ENCODE measurements around the gene FARS2. TPM values are rescaled to one million over a fixed set of nuclear protein-coding genes. Genes with fewer than 3 reads are reported as not detected.

Gene FARS2
- total and polyA plus RNA-seq, 9 of the 15 experiments (the other 6 are each of a cell fraction or from before 2014, with no cell fraction given), result 16.5 to 62.2 (median 27.0) TPM

DNA sequence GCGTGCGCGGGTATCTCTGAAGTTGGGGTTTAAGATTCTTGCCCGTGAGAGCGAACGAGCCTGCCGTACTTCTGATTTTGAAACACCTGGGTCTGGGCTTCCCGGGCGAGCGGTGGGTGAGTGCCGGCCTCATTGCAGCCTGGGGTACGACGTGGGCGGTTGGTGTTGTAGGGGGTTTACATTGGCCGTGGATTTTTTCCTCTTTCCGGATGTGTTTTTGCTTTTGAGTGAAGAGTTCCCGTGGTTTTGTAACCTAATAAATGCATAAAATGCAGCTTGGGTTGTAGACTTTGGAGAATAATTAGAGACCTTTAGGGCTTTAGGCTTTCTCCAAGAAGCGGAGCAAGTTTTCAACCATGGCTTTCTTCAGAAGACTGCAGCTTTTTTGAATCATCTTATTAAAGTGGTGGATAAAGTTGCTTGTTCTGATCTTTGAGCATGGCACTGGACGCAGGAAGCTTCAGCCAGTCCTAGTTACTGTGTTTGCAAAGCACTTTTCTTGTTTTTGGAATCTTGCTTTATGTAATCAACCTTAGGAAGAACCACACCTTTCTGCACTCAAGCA is 314 bp downstream of the FARS2 start (continued):
- TF ChIP-seq, protein P1, sequence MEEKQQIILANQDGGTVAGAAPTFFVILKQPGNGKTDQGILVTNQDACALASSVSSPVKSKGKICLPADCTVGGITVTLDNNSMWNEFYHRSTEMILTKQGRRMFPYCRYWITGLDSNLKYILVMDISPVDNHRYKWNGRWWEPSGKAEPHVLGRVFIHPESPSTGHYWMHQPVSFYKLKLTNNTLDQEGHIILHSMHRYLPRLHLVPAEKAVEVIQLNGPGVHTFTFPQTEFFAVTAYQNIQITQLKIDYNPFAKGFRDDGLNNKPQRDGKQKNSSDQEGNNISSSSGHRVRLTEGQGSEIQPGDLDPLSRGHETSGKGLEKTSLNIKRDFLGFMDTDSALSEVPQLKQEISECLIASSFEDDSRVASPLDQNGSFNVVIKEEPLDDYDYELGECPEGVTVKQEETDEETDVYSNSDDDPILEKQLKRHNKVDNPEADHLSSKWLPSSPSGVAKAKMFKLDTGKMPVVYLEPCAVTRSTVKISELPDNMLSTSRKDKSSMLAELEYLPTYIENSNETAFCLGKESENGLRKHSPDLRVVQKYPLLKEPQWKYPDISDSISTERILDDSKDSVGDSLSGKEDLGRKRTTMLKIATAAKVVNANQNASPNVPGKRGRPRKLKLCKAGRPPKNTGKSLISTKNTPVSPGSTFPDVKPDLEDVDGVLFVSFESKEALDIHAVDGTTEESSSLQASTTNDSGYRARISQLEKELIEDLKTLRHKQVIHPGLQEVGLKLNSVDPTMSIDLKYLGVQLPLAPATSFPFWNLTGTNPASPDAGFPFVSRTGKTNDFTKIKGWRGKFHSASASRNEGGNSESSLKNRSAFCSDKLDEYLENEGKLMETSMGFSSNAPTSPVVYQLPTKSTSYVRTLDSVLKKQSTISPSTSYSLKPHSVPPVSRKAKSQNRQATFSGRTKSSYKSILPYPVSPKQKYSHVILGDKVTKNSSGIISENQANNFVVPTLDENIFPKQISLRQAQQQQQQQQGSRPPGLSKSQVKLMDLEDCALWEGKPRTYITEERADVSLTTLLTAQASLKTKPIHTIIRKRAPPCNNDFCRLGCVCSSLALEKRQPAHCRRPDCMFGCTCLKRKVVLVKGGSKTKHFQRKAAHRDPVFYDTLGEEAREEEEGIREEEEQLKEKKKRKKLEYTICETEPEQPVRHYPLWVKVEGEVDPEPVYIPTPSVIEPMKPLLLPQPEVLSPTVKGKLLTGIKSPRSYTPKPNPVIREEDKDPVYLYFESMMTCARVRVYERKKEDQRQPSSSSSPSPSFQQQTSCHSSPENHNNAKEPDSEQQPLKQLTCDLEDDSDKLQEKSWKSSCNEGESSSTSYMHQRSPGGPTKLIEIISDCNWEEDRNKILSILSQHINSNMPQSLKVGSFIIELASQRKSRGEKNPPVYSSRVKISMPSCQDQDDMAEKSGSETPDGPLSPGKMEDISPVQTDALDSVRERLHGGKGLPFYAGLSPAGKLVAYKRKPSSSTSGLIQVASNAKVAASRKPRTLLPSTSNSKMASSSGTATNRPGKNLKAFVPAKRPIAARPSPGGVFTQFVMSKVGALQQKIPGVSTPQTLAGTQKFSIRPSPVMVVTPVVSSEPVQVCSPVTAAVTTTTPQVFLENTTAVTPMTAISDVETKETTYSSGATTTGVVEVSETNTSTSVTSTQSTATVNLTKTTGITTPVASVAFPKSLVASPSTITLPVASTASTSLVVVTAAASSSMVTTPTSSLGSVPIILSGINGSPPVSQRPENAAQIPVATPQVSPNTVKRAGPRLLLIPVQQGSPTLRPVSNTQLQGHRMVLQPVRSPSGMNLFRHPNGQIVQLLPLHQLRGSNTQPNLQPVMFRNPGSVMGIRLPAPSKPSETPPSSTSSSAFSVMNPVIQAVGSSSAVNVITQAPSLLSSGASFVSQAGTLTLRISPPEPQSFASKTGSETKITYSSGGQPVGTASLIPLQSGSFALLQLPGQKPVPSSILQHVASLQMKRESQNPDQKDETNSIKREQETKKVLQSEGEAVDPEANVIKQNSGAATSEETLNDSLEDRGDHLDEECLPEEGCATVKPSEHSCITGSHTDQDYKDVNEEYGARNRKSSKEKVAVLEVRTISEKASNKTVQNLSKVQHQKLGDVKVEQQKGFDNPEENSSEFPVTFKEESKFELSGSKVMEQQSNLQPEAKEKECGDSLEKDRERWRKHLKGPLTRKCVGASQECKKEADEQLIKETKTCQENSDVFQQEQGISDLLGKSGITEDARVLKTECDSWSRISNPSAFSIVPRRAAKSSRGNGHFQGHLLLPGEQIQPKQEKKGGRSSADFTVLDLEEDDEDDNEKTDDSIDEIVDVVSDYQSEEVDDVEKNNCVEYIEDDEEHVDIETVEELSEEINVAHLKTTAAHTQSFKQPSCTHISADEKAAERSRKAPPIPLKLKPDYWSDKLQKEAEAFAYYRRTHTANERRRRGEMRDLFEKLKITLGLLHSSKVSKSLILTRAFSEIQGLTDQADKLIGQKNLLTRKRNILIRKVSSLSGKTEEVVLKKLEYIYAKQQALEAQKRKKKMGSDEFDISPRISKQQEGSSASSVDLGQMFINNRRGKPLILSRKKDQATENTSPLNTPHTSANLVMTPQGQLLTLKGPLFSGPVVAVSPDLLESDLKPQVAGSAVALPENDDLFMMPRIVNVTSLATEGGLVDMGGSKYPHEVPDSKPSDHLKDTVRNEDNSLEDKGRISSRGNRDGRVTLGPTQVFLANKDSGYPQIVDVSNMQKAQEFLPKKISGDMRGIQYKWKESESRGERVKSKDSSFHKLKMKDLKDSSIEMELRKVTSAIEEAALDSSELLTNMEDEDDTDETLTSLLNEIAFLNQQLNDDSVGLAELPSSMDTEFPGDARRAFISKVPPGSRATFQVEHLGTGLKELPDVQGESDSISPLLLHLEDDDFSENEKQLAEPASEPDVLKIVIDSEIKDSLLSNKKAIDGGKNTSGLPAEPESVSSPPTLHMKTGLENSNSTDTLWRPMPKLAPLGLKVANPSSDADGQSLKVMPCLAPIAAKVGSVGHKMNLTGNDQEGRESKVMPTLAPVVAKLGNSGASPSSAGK (IDR thresholded peaks at IDR 0.05), result no peak
- TF ChIP-seq ZNF124 (CRISPR knock-in tag; IDR thresholded peaks at IDR 0.05), result no peak
- no peak for TF ChIP-seq WHSC1 (IDR thresholded peaks at IDR 0.05; ENCODE audit: low read length)
- no peak for TF ChIP-seq FOXJ3 (CRISPR knock-in tag; IDR thresholded peaks at IDR 0.05)
- no peak; the same call in 1 of the 2 replicates for TF ChIP-seq ZNF589 (CRISPR knock-in tag; IDR thresholded peaks at IDR 0.05; ENCODE audit: low read depth)
- no peak for TF ChIP-seq HDAC8 (tag; IDR thresholded peaks at IDR 0.05)
- TF ChIP-seq TAF9B (IDR thresholded peaks at IDR 0.05; ENCODE audit: partially characterized antibody), result peak; percentile 78
- no peak for TF ChIP-seq NCOR1 (IDR thresholded peaks at IDR 0.05)
- TF ChIP-seq MYNN (IDR thresholded peaks at IDR 0.05), result no peak
- TF ChIP-seq MYNN (CRISPR knock-in tag; IDR thresholded peaks at IDR 0.05), result no peak
- no peak for TF ChIP-seq TCF3 (CRISPR knock-in tag; IDR thresholded peaks at IDR 0.05)
- TF ChIP-seq TAF1 (IDR thresholded peaks at IDR 0.05; ENCODE audit: control insufficient read depth, extremely low read depth, insufficient read depth, low read length, severe bottlenecking), result no peak
- TF ChIP-seq, protein P2, sequence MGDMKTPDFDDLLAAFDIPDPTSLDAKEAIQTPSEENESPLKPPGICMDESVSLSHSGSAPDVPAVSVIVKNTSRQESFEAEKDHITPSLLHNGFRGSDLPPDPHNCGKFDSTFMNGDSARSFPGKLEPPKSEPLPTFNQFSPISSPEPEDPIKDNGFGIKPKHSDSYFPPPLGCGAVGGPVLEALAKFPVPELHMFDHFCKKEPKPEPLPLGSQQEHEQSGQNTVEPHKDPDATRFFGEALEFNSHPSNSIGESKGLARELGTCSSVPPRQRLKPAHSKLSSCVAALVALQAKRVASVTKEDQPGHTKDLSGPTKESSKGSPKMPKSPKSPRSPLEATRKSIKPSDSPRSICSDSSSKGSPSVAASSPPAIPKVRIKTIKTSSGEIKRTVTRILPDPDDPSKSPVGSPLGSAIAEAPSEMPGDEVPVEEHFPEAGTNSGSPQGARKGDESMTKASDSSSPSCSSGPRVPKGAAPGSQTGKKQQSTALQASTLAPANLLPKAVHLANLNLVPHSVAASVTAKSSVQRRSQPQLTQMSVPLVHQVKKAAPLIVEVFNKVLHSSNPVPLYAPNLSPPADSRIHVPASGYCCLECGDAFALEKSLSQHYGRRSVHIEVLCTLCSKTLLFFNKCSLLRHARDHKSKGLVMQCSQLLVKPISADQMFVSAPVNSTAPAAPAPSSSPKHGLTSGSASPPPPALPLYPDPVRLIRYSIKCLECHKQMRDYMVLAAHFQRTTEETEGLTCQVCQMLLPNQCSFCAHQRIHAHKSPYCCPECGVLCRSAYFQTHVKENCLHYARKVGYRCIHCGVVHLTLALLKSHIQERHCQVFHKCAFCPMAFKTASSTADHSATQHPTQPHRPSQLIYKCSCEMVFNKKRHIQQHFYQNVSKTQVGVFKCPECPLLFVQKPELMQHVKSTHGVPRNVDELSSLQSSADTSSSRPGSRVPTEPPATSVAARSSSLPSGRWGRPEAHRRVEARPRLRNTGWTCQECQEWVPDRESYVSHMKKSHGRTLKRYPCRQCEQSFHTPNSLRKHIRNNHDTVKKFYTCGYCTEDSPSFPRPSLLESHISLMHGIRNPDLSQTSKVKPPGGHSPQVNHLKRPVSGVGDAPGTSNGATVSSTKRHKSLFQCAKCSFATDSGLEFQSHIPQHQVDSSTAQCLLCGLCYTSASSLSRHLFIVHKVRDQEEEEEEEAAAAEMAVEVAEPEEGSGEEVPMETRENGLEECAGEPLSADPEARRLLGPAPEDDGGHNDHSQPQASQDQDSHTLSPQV (IDR thresholded peaks at IDR 0.05), result no peak
- peak; percentile 85; the same call in 1 of the 2 replicates for TF ChIP-seq BRD4 (IDR thresholded peaks at IDR 0.05)
